Mesothelial cell of epicardium (in vitro differentiated cells): ENCODE results near the gene TMEM89. TPM values are rescaled to one million over a fixed set of nuclear protein-coding genes. Genes with fewer than 3 reads are reported as not detected.

Source experiments
- DNase-seq, 2 experiments: peaks; one replicate each; pipeline ENCODE4 v3.0.0; 2021; ENCODE audit warnings: low spot score in 2 of 2; ENCODE audit not compliant: unreplicated experiment in 2 of 2
- H3K27ac Mint-ChIP-seq: 2 replicates; pipeline ENCODE4 v1.8.0; 2021; ENCODE audit warnings: mixed read lengths
- H3K27me3 Mint-ChIP-seq: 2 replicates; pipeline ENCODE4 v1.8.0; 2021; ENCODE audit warnings: low read depth, mixed read lengths
- H3K36me3 Mint-ChIP-seq: 2 replicates; pipeline ENCODE4 v1.8.0; 2021; ENCODE audit warnings: mixed read lengths
- H3K4me1 Mint-ChIP-seq: 2 replicates; pipeline ENCODE4 v1.8.0; 2021; ENCODE audit warnings: mixed read lengths
- H3K4me3 Mint-ChIP-seq: 2 replicates; pipeline ENCODE4 v1.8.0; 2021; ENCODE audit warnings: mild to moderate bottlenecking, moderate library complexity, mixed read lengths
- H3K9me3 Mint-ChIP-seq: 2 replicates; pipeline ENCODE4 v1.8.0; 2021; ENCODE audit warnings: mixed read lengths
- total RNA-seq: library from RNA; stranded (reverse); gene quantifications from 3 replicates; pipeline ENCODE4 v1.2.1, GENCODE V29; 2021
- TF ChIP-seq, protein P1 (sequence below): fragments of 200-600 bp; sonication (generic); IDR thresholded peaks from one replicate; pipeline ENCODE4 v1.5.0; 2021; ENCODE audit warnings: antibody characterized with exemption; ENCODE audit not compliant: unreplicated experiment

TMEM89 gene
- total RNA-seq, 1 donor from 2014 or later = not detected

DNA sequence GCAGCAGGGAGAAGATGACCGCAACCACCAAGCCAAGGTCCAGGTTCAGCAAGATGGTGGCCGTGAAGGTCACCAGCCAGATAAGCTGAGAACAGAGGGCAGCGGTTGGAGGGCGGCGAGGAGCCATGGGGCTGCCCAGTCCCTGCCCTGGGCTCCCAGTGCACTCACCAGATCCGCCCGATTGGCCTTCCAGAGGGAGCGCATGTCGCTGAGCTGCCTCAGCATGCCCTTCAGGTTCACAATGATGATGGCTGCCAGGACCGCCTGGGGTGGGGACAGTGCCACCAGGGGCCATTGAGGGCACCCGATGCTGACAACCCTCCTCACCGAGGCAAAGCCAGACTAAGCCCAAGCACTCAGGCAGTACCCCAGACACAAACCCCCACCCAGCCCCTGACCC is 8.3 kb upstream of the TMEM89 start:
- DNase-seq = no peak
- Mint-ChIP-seq H3K27ac (no peak overlapping the region), H3K27me3 (peaks cover 1% of the 10 kb centered on the region), H3K4me1 (peaks cover 7% of the 10 kb centered on the region), H3K9me3 (no peaks in the 10 kb centered on the region), H3K4me3 (no peak overlapping the region), H3K36me3 (peaks cover 21% of the 10 kb centered on the region)
- TF ChIP-seq, protein P1, sequence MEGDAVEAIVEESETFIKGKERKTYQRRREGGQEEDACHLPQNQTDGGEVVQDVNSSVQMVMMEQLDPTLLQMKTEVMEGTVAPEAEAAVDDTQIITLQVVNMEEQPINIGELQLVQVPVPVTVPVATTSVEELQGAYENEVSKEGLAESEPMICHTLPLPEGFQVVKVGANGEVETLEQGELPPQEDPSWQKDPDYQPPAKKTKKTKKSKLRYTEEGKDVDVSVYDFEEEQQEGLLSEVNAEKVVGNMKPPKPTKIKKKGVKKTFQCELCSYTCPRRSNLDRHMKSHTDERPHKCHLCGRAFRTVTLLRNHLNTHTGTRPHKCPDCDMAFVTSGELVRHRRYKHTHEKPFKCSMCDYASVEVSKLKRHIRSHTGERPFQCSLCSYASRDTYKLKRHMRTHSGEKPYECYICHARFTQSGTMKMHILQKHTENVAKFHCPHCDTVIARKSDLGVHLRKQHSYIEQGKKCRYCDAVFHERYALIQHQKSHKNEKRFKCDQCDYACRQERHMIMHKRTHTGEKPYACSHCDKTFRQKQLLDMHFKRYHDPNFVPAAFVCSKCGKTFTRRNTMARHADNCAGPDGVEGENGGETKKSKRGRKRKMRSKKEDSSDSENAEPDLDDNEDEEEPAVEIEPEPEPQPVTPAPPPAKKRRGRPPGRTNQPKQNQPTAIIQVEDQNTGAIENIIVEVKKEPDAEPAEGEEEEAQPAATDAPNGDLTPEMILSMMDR = no peak

DNA sequence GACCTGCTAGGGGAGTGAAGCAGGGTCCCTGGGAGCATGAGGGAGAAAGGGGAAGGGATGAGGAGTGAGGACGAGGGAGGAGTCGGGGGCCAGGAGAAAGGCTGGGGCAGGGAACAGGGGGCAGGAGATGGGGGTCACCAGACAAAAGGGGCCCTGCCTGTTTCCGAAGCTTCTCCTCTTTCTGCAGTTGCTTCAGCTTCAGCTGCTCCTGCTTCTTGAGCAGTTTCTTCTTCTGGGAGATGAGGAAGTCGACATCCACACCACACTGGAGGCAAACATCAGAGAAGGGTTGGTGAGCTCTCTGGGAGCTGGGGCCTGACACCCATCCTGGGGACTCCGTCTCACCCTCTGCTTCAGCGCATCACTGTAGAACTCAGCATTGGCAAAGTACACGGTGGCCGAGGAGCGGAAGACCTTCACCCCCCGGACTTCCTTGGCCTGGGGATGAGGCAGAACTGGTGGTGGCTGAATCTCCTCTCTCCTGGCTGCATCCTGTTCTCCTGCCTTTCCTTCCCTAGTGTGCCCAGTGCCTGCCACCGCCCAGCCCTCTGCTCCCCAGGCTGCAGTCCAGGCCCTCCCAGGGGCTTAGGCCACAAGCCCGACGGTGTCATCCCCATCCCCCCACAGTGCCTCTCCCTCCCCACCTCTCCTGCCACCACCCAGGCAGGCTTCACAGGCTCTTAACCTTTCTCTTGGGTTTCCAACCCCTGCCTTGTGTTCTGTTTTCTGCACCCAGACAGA is 6.9 kb upstream of the TMEM89 start:
- Mint-ChIP-seq H3K27me3 (no peaks in the 10 kb centered on the region), H3K4me3 (no peak overlapping the region), H3K27ac (no peak overlapping the region), H3K9me3 (no peaks in the 10 kb centered on the region), H3K4me1 (no peaks in the 10 kb centered on the region), H3K36me3 (peaks cover 21% of the 10 kb centered on the region)
- TF ChIP-seq, protein P1 = no peak
- DNase-seq = no peak

DNA sequence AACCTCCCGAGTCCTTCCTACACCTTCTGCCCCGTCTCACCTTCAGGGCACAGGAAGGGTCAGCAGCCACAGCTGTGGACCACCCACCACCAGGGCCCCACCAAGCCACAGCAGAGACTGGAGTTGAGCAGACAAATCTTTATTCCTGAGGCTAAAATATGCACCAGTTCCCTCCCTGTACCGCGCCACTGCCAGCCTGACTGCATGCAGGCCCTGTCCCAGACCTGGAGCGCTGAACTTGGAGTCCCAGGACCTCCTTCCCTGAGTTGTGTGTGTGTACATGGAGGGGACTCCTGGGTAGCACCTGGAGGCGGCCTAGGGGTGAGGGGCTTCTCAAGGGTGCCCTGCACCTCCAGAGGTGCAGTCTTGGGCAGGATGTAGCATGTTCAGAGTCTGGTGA is 4.0 kb upstream of the TMEM89 start:
- Mint-ChIP-seq H3K4me3 (no peak overlapping the region), H3K4me1 (no peaks in the 10 kb centered on the region), H3K27ac (no peak overlapping the region), H3K27me3 (no peaks in the 10 kb centered on the region), H3K9me3 (no peaks in the 10 kb centered on the region), H3K36me3 (peaks cover 14% of the 10 kb centered on the region)
- DNase-seq = no peak
- TF ChIP-seq, protein P1 = no peak

DNA sequence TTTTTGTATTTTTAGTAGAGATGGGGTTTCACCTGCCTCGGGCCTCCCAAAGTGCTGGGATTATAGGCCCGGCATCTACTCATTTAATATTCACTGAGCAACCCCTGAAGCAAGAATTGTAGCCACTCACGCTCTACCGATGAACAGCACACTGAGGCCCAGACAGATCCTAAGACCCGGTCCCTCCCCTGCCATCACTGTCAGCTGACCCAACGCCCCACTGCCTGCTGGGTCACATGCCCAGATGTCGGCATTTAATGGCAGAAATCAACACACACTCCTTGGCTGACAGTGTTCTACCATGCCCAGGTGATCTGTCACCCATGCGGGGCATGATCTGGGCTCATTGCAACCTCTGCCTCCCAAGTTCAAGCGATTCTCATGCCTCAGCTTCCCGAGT is 3.2 kb upstream of the TMEM89 start:
- no peak overlapping the region for H3K4me3 Mint-ChIP-seq
- no peaks in the 10 kb centered on the region for H3K9me3 Mint-ChIP-seq
- DNase-seq = no peak
- H3K36me3 Mint-ChIP-seq = peaks cover 12% of the 10 kb centered on the region
- H3K27ac Mint-ChIP-seq = no peak overlapping the region
- no peaks in the 10 kb centered on the region for H3K27me3 Mint-ChIP-seq
- H3K4me1 Mint-ChIP-seq = no peaks in the 10 kb centered on the region
- TF ChIP-seq, protein P1 = no peak

DNA sequence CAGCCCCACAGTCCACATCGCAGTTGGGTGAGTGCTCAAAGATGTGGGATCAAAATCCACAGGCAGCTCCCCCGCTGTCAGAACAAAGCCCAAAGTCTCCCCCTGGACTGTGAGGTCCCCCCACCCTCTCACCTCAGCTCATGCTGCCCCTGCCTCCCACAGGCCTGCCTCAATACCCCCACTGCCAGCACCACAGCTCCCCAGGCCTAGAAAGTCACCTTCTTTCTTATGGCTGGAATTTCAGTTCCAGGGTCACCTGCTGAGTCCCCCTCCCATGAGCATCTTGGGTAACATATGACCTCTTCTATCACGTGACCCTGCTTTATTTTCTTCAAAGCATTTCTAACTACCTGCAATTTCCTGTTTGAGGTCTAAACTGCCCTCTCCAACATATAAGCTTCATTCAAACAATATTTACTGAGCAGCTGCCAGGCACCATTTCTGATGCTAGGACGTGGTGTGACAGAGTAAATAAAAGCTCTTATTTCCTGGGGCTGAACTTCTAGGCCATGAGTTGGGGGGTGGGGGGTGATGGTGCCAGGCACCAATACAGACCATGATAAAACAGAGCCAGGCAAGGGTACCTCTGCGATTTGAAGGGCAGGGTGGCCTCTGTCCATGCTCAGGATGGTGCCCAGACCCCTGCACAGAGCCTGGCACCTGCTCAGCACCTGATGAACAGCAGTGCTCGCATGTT is 2.4 kb upstream of the TMEM89 start:
- Mint-ChIP-seq H3K27me3 (no peaks in the 10 kb centered on the region), H3K27ac (no peak overlapping the region), H3K4me3 (no peak overlapping the region), H3K36me3 (peaks cover 13% of the 10 kb centered on the region), H3K4me1 (no peaks in the 10 kb centered on the region), H3K9me3 (no peaks in the 10 kb centered on the region)
- TF ChIP-seq, protein P1 = no peak
- no peak for DNase-seq
